OCI-LY7 (cell line): ENCODE data around the gene RNF26. TPM values are rescaled to one million over a fixed set of nuclear protein-coding genes. Genes with fewer than 3 reads are reported as not detected.

Experiments
- BruUV-seq: library from RNA; stranded (reverse); fragments of 400-500 nt; replicated peaks from 2 replicates; lab custom pipeline; 2021; lab: Mats Ljungman, UMichigan
- CTCF ChIA-PET: fragments of 300-600 bp; sonication (Branson Sonifier 250); formaldehyde crosslinking; loops from one replicate; lab custom pipeline; 2022; ENCODE audit warnings: antibody characterized with exemption; ENCODE audit not compliant: unreplicated experiment; lab: Charles Lee
- POLR2A ChIA-PET: fragments of 300-600 bp; sonication (Branson Sonifier 250); formaldehyde crosslinking; loops from one replicate; lab custom pipeline; 2022; ENCODE audit warnings: antibody characterized with exemption; lab: Charles Lee
- DNase-seq: peaks from one replicate; pipeline ENCODE4 v3.0.0-alpha.2; 2015; ENCODE audit warnings: low spot score
- H2AFZ ChIP-seq: fragments of 200-600 bp; sonication (generic), shearing (Covaris generic); 2 replicates; pipeline ENCODE4 v1.6.1; 2014; ENCODE audit warnings: mild to moderate bottlenecking, antibody characterized with exemption, low read length, moderate library complexity
- H3K27ac ChIP-seq: fragments of 200-600 bp; sonication (generic); 2 replicates; pipeline ENCODE4 v1.5.1; 2014; ENCODE audit warnings: mixed run types, low read depth, mild to moderate bottlenecking, moderate library complexity, low read length, inconsistent platforms; ENCODE audit not compliant: poor library complexity, severe bottlenecking
- H3K36me3 ChIP-seq: fragments of 200-600 bp; sonication (generic); 2 replicates; pipeline ENCODE4 v1.6.1; 2014; ENCODE audit warnings: mild to moderate bottlenecking, antibody characterized with exemption, low read length, moderate library complexity, mixed read lengths; ENCODE audit not compliant: insufficient read depth
- H3K4me1 ChIP-seq: fragments of 200-600 bp; sonication (generic); 2 replicates; pipeline ENCODE4 v1.5.1; 2014; ENCODE audit warnings: mild to moderate bottlenecking, low read length; ENCODE audit not compliant: insufficient read depth, poor library complexity, severe bottlenecking
- H3K4me2 ChIP-seq: fragments of 200-600 bp; sonication (generic); 2 replicates; pipeline ENCODE4 v1.6.1; 2014; ENCODE audit warnings: mild to moderate bottlenecking, low read length
- H3K4me3 ChIP-seq: fragments of 200-600 bp; sonication (generic); 2 replicates; pipeline ENCODE4 v1.5.1; 2014; ENCODE audit warnings: mild to moderate bottlenecking, low read depth, low read length; ENCODE audit not compliant: poor library complexity, severe bottlenecking
- H3K79me2 ChIP-seq: fragments of 200-600 bp; sonication (generic); 2 replicates; pipeline ENCODE4 v1.6.1; 2016; ENCODE audit warnings: low read depth, mild to moderate bottlenecking, low read length, moderate library complexity, mixed read lengths; ENCODE audit not compliant: insufficient read depth
- H3K9me2 ChIP-seq: fragments of 200-600 bp; sonication (generic); 2 replicates; pipeline ENCODE4 v1.6.1; 2016; ENCODE audit warnings: mild to moderate bottlenecking, low read length, mixed read lengths; ENCODE audit not compliant: insufficient read depth
- H3K9me3 ChIP-seq: fragments of 200-600 bp; sonication (generic); 2 replicates; pipeline ENCODE4 v1.6.1; 2014; ENCODE audit warnings: mild to moderate bottlenecking, mixed run types, low read length, mixed read lengths
- H4K20me1 ChIP-seq: fragments of 200-600 bp; sonication (generic); 2 replicates; pipeline ENCODE4 v1.6.1; 2014; ENCODE audit warnings: mild to moderate bottlenecking, antibody characterized with exemption, low read length, moderate library complexity, mixed read lengths; ENCODE audit not compliant: insufficient read depth
- EZH2phosphoT487 ChIP-seq: fragments of 200-600 bp; sonication (generic); IDR thresholded peaks from 2 replicates; pipeline ENCODE4 v1.6.1; 2018; ENCODE audit warnings: low read depth, borderline replicate concordance, mild to moderate bottlenecking, mixed run types, antibody characterized with exemption, low read length, moderate library complexity, mixed read lengths
- intact Hi-C: fragments of 100-400 bp; cut with micrococcal nuclease; formaldehyde crosslinking; loops from one replicate; pipeline ENCODE4 v1.10.0; 2022; ENCODE audit not compliant: unreplicated experiment
- total RNA-seq, 2 experiments: library from RNA; depleted of rRNA in 1 of 2; stranded (reverse); fragments of >200 nt in 1 of 2; shearing (Covaris generic) in 1 of 2; gene quantifications; 2 replicates each; pipeline ENCODE4 v1.2.3, GENCODE V29; 2014 to 2022
- TF ChIP-seq, protein P1 (sequence below): fragments of 200-600 bp; sonication (generic); conservative IDR thresholded peaks from 2 replicates; pipeline ENCODE4 v1.5.1; 2014; ENCODE audit warnings: mild to moderate bottlenecking, antibody characterized with exemption, low read length, moderate library complexity, mixed read lengths

RNF26 gene
- total RNA-seq, 2 experiments from 2014 or later, result 13.9 to 52.5 TPM

DNA sequence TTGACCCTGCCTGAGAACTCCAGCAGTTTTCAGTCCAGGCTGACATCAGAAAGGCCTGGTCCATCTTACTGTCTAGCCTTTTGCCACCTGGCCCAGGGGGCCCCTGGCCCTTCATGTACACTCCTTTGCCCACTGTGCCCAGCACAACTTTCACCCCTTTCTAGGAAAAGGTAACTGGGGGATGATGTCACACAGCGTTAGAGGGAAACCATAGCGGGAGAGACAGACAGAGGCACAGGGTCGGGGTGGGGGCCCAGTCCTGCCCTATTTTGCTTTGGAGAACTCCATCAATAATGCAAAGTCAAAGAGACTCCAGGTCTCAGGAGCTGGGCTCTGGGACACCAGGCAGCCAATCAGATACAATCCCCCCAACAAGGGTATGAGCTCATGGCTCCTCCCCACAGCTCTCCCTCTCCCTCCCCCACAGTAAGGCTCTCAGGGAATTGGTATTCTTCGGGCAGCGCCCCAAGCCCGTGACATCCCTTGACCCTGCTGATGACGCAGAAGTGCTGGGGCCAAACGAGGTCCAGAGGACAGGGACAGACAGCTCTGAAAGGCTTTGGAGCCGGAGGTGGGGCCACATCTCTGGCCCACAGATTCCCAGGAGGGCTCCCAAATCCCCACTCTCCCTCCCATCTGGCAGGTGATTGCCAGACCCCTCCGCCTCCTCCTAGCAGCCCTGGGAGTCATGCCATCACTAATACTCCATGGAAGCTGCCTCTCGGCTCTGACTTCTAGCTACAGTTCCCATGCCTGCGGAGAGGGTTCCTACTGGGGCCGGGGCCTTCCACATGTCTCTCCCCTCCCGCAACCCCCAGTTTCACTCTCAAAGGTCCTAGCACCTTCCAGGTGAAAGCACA lies 41.2 kb downstream of the RNF26 start:
- H3K79me2 ChIP-seq, result no peaks in the 10 kb centered on the region
- H3K36me3 ChIP-seq, result no peaks in the 10 kb centered on the region
- H3K4me3 ChIP-seq, result no peak overlapping the region
- H4K20me1 ChIP-seq, result no peaks in the 10 kb centered on the region
- no peak overlapping the region for H3K27ac ChIP-seq
- H3K4me2 ChIP-seq, result no peak overlapping the region
- H3K4me1 ChIP-seq, result peaks cover 61% of the 10 kb centered on the region
- TF ChIP-seq, protein P1, sequence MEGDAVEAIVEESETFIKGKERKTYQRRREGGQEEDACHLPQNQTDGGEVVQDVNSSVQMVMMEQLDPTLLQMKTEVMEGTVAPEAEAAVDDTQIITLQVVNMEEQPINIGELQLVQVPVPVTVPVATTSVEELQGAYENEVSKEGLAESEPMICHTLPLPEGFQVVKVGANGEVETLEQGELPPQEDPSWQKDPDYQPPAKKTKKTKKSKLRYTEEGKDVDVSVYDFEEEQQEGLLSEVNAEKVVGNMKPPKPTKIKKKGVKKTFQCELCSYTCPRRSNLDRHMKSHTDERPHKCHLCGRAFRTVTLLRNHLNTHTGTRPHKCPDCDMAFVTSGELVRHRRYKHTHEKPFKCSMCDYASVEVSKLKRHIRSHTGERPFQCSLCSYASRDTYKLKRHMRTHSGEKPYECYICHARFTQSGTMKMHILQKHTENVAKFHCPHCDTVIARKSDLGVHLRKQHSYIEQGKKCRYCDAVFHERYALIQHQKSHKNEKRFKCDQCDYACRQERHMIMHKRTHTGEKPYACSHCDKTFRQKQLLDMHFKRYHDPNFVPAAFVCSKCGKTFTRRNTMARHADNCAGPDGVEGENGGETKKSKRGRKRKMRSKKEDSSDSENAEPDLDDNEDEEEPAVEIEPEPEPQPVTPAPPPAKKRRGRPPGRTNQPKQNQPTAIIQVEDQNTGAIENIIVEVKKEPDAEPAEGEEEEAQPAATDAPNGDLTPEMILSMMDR, result no peak
- no peak for TF ChIP-seq EZH2phosphoT487
- CTCF ChIA-PET, result interaction anchor here (0.9 to 3.0 kb wide), 4 partner anchors 8 to 37 kb away, joined by 3 to 8 read pairs (median 4); partner anchors contain the start of gene C1QTNF5
- intact Hi-C loops, result no loop called here
- no peak for DNase-seq
- no TSS peak for BruUV-seq
- POLR2A ChIA-PET, result interaction anchor here (1.3 to 4.4 kb wide), 3 partner anchors 8 to 37 kb away, joined by 4 to 26 read pairs (median 6); no protein-coding TSS in a partner anchor
- no peaks in the 10 kb centered on the region for H3K9me2 ChIP-seq
- H3K9me3 ChIP-seq, result no peaks in the 10 kb centered on the region
- H2AFZ ChIP-seq, result no peak overlapping the region

DNA sequence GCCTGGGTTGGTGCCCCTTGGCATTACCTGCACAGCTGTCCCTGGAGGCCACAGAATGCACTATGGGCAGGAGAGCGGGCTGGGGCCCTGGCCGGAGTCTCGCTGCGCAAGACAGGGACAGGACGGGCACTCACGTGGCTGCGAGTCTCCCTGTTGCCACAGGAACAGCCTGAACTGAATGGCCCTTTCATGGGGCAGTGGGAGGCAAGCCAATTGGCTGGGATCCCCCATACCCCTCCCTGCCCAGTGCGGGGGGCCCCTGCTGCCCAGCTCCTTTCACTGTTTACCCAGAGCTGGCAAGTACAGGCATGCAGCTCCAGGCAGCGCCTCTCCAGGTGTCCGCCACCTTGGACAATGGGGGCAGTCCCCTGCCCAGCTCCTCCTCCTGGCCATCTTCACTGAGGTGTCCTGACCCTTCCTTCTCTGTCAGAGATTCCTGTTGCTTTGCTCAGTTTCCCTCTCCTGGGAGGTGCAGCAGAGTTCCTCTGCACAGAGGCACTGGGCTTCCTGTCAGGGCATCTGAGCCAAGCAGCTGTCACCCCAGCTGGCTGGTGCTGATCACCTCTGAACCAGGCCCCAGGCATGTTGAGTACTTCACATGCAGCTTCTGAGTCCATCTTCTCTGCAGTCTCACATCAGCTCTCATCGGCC lies 42.0 kb downstream of the RNF26 start:
- Histone ChIP-seq H3K36me3 (no peaks in the 10 kb centered on the region), H2AFZ (no peak overlapping the region), H3K79me2 (no peaks in the 10 kb centered on the region), H3K27ac (no peak overlapping the region), H3K4me3 (no peak overlapping the region), H3K9me2 (no peaks in the 10 kb centered on the region), H3K4me2 (no peak overlapping the region), H3K9me3 (no peaks in the 10 kb centered on the region), H4K20me1 (no peaks in the 10 kb centered on the region), H3K4me1 (peaks cover 61% of the 10 kb centered on the region)
- CTCF ChIA-PET, result interaction anchor here (0.9 to 3.0 kb wide), 4 partner anchors 9 to 38 kb away, joined by 3 to 8 read pairs (median 4); partner anchors contain the start of gene C1QTNF5
- no TSS peak for BruUV-seq
- intact Hi-C loops, result no loop called here
- TF ChIP-seq, protein P1, result no peak
- no peak for TF ChIP-seq EZH2phosphoT487
- DNase-seq, result peak; percentile 44
- POLR2A ChIA-PET, result interaction anchor here (1.3 to 4.4 kb wide), 3 partner anchors 9 to 38 kb away, joined by 4 to 26 read pairs (median 6); no protein-coding TSS in a partner anchor
